KMS-11 (cell line): Measurements from ENCODE around the gene ANKRD50.

Experiments
- H2AFZ ChIP-seq: fragments of 200-600 bp; sonication (generic); 2 replicates; pipeline ENCODE4 v1.6.1; 2016; ENCODE audit warnings: antibody characterized with exemption, mixed run types, low read depth
- H3K27ac ChIP-seq: fragments of 200-600 bp; sonication (generic); 2 replicates; pipeline ENCODE4 v1.6.1; 2016; ENCODE audit warnings: mild to moderate bottlenecking, mixed run types
- H3K27me3 ChIP-seq: fragments of 200-600 bp; sonication (generic); 2 replicates; pipeline ENCODE4 v1.6.1; 2017; ENCODE audit warnings: mild to moderate bottlenecking, low read depth, mixed run types, moderate library complexity; ENCODE audit not compliant: insufficient read depth
- H3K36me3 ChIP-seq: fragments of 200-600 bp; sonication (generic); 2 replicates; pipeline ENCODE4 v1.6.1; 2017; ENCODE audit warnings: mild to moderate bottlenecking, mixed run types; ENCODE audit not compliant: insufficient read depth
- H3K4me1 ChIP-seq: fragments of 200-600 bp; sonication (generic); 2 replicates; pipeline ENCODE4 v1.6.1; 2016; ENCODE audit warnings: mild to moderate bottlenecking, low read depth, mixed run types; ENCODE audit not compliant: poor library complexity, severe bottlenecking
- H3K4me2 ChIP-seq: fragments of 200-600 bp; sonication (generic); 2 replicates; pipeline ENCODE4 v1.7.0; 2016; ENCODE audit warnings: mild to moderate bottlenecking, mixed run types
- H3K4me3 ChIP-seq: fragments of 200-600 bp; sonication (generic); IDR thresholded peaks from 2 replicates; pipeline ENCODE4 v1.6.1; 2017; ENCODE audit warnings: low read depth, low read length, mixed read lengths; ENCODE audit not compliant: insufficient read depth
- H3K79me2 ChIP-seq: fragments of 200-600 bp; sonication (generic); 2 replicates; pipeline ENCODE4 v1.6.1; 2016; ENCODE audit warnings: low read depth, mixed run types; ENCODE audit not compliant: insufficient read depth
- H3K9ac ChIP-seq: fragments of 200-600 bp; sonication (generic); 2 replicates; pipeline ENCODE4 v1.6.1; 2016; ENCODE audit warnings: mild to moderate bottlenecking, mixed run types
- H4K20me1 ChIP-seq: fragments of 200-600 bp; sonication (generic); 2 replicates; pipeline ENCODE4 v1.6.1; 2016; ENCODE audit warnings: mild to moderate bottlenecking, mixed run types; ENCODE audit not compliant: insufficient read depth
- TF ChIP-seq, protein P1 (sequence below): fragments of 200-600 bp; sonication (generic); conservative IDR thresholded peaks from 2 replicates; pipeline ENCODE4 v1.6.1; 2017; ENCODE audit warnings: low read depth, mild to moderate bottlenecking, antibody characterized with exemption, low read length, moderate library complexity, mixed read lengths

Gene ANKRD50

DNA sequence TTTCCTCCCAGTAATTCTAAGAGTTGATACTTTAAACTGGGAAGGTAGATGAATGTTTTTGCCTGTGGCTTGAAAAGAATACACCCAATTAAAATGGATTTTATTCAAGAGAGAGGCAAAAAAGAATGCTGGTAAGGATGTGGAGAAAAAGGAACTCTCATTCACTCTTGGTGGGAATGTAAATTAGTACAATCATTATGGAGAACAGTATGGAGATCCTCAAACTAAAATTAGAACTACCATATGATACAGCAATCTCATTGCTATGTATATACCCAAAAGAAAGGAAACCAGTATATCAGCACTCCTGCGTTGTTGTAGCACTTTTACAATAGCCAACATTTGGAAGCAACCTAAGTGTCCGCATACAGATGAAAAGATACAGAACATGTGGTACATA, 75.2 kb downstream of the ANKRD50 start:
- H3K36me3 ChIP-seq = no peaks in the 10 kb centered on the region
- no peak overlapping the region for H3K4me3 ChIP-seq
- no peak overlapping the region for H3K4me2 ChIP-seq
- H3K4me1 ChIP-seq = peaks cover 1% of the 10 kb centered on the region
- TF ChIP-seq, protein P1, sequence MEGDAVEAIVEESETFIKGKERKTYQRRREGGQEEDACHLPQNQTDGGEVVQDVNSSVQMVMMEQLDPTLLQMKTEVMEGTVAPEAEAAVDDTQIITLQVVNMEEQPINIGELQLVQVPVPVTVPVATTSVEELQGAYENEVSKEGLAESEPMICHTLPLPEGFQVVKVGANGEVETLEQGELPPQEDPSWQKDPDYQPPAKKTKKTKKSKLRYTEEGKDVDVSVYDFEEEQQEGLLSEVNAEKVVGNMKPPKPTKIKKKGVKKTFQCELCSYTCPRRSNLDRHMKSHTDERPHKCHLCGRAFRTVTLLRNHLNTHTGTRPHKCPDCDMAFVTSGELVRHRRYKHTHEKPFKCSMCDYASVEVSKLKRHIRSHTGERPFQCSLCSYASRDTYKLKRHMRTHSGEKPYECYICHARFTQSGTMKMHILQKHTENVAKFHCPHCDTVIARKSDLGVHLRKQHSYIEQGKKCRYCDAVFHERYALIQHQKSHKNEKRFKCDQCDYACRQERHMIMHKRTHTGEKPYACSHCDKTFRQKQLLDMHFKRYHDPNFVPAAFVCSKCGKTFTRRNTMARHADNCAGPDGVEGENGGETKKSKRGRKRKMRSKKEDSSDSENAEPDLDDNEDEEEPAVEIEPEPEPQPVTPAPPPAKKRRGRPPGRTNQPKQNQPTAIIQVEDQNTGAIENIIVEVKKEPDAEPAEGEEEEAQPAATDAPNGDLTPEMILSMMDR = no peak
- no peaks in the 10 kb centered on the region for H3K27me3 ChIP-seq
- no peak overlapping the region for H3K9ac ChIP-seq
- no peak overlapping the region for H3K27ac ChIP-seq
- no peak overlapping the region for H2AFZ ChIP-seq
- H3K79me2 ChIP-seq = no peaks in the 10 kb centered on the region
- no peaks in the 10 kb centered on the region for H4K20me1 ChIP-seq

DNA sequence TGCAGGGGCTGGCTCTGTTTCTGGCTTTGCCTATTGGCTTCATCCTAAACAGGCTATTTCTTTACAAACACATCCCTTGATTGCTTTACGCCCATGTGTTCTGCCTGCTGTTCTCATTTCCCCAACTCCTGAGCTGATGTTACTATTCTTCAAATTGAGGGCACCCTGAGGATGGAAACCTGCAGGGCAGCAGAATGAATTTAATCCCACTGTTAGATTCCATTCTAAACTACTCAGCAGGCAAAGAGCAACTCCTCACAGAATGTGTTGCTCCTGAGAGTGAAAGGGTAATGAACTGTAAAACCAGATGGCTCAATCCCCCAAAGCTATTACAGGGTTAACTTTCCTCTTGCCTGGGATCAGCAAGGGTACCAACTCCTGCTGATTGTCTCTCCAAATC, 75.7 kb downstream of the ANKRD50 start:
- Histone ChIP-seq H3K4me3 (no peak overlapping the region), H3K79me2 (no peaks in the 10 kb centered on the region), H3K9ac (no peak overlapping the region), H3K4me2 (no peak overlapping the region), H3K27me3 (no peaks in the 10 kb centered on the region), H3K27ac (no peak overlapping the region), H4K20me1 (no peaks in the 10 kb centered on the region), H3K4me1 (peaks cover 6% of the 10 kb centered on the region), H3K36me3 (no peaks in the 10 kb centered on the region), H2AFZ (no peak overlapping the region)
- TF ChIP-seq, protein P1 = no peak

GRCh38 chr4:124635331-124635730, 77.2 kb downstream of the ANKRD50 start:
- Histone ChIP-seq H3K79me2 (no peaks in the 10 kb centered on the region), H3K4me1 (peaks cover 15% of the 10 kb centered on the region)
- TF ChIP-seq, protein P1 = no peak

DNA sequence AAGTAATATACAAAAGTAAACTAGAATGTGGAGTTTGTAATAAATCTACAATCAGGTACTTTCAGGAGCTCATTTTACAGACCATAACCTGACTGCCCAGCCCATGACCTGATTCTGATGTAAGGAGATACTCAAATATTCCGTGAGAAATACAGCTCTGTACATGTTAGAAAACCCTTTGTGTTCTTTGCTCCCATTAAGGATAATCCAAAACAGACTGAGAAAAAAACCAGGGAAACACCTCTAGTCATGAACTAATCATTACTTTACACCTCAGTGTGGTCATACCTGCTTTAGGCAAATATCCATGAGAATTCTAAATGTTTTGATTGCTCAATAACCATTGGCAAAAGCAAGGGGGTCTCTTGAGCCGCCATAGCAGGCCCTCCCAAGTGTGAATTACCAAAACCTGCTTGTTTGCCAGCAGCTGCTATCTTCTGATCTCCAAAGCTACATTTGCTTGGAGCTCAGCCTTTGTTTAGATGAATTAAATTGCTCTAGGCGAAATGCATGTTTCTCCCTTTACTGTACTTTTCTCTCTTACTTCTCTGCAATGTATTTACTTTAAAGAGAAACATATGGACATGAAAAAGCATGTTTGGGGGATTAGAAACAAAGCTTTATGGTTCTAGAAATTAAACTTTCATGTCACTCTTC, 79.1 kb downstream of the ANKRD50 start:
- TF ChIP-seq, protein P1 = no peak
- Histone ChIP-seq H3K9ac (no peak overlapping the region), H2AFZ (no peak overlapping the region), H3K27ac (no peak overlapping the region), H4K20me1 (no peaks in the 10 kb centered on the region), H3K4me2 (no peak overlapping the region), H3K36me3 (no peaks in the 10 kb centered on the region), H3K27me3 (no peaks in the 10 kb centered on the region), H3K4me1 (peaks cover 15% of the 10 kb centered on the region), H3K4me3 (no peak overlapping the region), H3K79me2 (no peaks in the 10 kb centered on the region)

More at GRCh38 chr4:124635331-124635730, 77.2 kb downstream of the ANKRD50 start:
- H3K9ac ChIP-seq = no peak overlapping the region
- no peaks in the 10 kb centered on the region for H3K27me3 ChIP-seq
- no peak overlapping the region for H3K4me3 ChIP-seq
- H2AFZ ChIP-seq = no peak overlapping the region
- H3K4me2 ChIP-seq = no peak overlapping the region
- no peaks in the 10 kb centered on the region for H4K20me1 ChIP-seq
- no peak overlapping the region for H3K27ac ChIP-seq
- H3K36me3 ChIP-seq = no peaks in the 10 kb centered on the region
